GM18909 (cell line): Measurements from ENCODE around the gene ERGIC2.
A peak's percentile ranks its signal among the peaks of the same experiment; 100 is the strongest.

Experiments used
- ATAC-seq: cut with Tn5 transposase; IDR thresholded peaks from one replicate; pipeline ENCODE4 v1.9.1; 2021; ENCODE audit warnings: mild to moderate bottlenecking; ENCODE audit not compliant: unreplicated experiment, poor library complexity

Gene ERGIC2

DNA sequence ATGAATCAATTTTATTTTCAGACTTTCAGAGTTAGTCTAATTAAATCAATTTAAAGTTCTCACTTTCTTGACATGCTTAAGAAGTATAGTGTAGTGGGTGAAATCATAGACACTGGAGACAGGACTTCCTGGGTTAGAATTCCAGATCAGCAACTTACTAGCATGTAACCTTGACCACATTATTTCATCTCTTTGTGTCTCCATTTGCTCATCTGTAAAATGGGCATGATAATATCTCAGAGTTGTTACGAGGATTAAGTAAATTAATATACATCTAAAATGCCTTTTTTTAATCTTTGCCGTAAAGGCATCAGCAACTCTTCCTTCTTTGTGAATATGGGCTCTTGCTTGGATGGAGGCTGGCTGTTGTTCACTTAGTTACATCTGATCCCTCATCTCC lies 1.3 kb upstream of the ERGIC2 start:
- ATAC-seq, result no peak

GRCh38 chr12:29376118-29376517 lies 4.9 kb downstream of the ERGIC2 start:
- no peak for ATAC-seq

- ATAC-seq, result no peak
These were observed 6.1 kb downstream of the ERGIC2 start for GRCh38 chr12:29374913-29375312.

DNA sequence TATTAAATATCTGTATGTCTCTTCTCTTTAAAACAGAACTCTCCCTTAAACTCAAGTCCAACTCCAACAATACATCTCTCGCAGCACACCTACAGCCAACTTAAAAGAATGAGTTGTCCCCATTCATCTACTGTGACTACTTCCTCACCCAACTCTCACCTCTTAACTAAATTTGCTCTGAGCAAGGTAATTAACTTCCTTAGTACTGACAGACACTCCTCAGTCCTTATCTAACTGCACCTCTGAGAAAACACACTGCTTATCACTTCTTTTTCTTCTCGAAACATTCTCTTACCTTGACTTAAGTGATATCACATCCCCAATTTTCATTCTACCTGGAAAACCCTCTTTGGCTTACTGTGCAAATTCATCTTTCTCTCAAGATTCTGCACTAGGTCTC lies 7.0 kb downstream of the ERGIC2 start:
- no peak for ATAC-seq

DNA sequence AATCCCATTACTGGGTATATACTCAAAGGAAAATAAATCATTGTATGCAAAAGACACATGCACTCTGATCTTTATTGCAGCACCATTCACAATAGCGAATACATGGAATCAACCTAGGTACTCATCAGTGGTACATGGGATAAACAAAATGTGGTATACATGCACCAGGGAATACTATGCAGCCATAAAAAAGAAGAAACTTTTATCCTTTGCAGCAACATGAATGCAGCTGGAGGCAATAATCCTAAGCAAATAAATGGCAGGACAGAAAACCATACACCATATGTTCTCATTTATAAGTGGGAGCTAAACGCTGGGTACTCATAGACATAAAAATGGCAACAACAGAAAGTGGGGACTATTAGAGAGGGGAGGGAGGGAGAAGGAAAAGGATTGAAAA lies 15.9 kb downstream of the ERGIC2 start:
- no peak for ATAC-seq

GRCh38 chr12:29354954-29355353 lies 26.0 kb downstream of the ERGIC2 start:
- no peak for ATAC-seq

DNA sequence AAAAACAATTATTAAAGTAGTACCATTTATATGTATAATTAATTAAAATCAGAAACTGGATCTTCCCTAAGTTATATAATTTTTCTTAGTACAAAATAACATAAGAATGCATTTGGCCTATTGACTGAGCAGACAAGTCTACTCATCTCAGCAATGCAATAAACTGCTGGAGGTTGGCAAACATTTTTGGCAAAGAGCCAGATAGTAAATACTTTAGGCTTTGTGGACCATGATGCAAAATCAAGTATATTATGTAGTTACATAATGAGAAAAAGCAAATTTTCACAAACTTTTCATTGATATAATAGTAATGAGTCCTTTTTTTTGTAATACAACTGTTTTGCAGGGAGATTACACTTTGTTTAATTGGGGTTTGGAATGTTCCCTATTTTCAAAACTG lies 30.9 kb downstream of the ERGIC2 start:
- ATAC-seq, result no peak

DNA sequence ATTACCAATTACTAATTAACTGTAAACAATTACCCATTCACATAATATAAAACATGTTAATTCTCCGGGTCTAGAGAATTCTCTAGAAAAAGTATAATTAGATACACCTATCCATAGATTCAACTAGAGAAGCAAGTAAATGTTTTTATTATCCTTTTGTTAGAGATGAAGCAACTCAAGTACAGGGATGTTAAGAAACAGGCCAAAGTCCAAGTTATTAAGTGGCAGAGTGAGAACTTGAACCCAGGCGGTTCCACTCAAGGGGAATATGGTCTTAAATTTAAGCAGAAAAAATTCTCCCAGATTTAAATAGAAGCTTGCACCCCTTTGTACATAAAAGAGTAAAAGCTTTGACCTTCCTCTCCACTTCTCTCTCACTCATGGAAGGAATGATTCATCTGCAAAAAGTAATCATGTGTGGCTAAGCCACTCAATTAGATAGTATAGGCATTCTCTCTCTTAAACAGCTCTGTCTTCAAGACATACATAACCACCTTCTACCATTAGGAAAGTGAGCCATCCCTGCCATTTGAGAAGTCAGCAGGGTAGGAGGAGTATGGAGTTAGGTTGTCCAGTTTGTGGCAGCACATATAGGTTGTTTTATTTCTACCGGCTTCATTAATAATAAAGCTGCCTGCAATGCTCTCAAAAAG lies 34.1 kb downstream of the ERGIC2 start:
- no peak for ATAC-seq

DNA sequence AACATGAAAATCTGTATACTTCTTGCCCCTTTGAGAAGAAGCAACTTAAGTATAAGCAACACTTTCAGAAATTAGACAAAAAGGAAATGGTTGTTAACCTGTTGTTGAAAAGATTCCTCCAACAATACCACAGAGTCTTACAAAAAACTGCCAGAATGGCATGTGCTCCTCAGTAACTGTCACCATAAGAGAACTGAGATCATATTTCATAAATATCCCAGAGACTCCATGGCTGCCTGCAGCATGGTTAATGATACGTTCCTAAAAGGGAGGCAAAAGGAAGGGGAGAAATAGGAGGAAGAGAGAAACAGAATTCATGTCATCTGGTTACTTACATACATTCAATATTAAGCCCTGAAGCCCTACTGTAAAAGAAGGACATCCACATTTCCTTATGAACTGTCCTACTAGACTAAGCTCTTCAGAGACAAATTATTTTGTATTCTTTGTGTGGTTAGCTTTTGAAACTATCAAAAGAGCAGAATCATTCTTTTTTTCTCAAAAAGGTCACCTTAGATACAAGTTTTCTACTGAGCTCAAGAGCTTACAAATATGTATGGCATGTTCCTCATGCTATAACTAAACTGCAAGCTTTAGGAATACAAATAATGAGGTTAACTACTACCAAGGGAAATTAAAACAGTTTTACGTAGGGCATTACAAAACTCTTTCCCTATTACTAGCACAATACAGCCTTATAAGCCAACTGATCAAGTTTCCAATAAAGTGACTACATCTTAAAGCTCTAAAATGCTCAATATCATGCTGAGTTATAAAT lies 37.8 kb downstream of the ERGIC2 start:
- ATAC-seq, result no peak

GRCh38 chr12:29337325-29337724 lies 43.6 kb downstream of the ERGIC2 start:
- no peak for ATAC-seq

DNA sequence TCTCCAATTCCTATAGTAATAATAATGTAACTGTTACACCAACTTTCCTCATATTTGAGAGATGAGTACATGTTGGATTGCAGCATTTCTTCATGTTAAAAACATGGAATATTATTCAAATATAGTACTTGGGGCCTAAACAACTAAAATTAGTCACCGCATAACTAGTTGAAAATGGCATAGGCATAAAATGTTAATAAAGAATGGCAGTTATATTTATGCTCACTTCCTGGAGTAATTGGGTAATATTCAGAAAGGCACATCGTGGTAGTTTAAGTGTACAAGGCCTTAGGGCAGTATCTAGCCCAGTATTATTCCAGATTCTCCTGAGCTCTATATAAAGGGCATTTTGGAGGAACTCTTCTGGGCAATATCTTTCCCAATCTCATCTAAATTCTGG lies 46.0 kb downstream of the ERGIC2 start:
- no peak for ATAC-seq

GRCh38 chr12:29333178-29333577 lies 47.8 kb downstream of the ERGIC2 start:
- ATAC-seq, result no peak

GRCh38 chr12:29329411-29329810 lies 51.6 kb downstream of the ERGIC2 start:
- no peak for ATAC-seq

DNA sequence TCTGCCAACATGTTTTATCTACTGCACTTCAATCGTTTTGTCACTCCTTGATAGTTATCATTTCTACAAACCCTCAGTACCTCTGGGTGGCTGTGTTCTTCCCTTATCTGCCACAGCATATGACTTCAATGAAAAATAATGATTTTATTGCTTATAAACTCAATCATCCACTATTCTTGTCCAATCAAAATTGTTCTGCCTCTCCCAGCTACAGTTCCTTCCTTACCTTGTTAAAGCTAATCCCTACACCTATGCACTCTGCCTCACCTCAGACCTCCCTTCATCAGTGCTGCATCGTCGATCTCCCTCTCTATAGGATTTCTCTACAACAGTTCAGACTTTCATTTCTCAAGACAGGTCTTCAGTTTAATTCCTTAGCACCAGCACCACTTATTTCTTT lies 58.8 kb downstream of the ERGIC2 start:
- no peak for ATAC-seq

- ATAC-seq, result no peak
These were observed 60.5 kb downstream of the ERGIC2 start for GRCh38 chr12:29320295-29321085.

DNA sequence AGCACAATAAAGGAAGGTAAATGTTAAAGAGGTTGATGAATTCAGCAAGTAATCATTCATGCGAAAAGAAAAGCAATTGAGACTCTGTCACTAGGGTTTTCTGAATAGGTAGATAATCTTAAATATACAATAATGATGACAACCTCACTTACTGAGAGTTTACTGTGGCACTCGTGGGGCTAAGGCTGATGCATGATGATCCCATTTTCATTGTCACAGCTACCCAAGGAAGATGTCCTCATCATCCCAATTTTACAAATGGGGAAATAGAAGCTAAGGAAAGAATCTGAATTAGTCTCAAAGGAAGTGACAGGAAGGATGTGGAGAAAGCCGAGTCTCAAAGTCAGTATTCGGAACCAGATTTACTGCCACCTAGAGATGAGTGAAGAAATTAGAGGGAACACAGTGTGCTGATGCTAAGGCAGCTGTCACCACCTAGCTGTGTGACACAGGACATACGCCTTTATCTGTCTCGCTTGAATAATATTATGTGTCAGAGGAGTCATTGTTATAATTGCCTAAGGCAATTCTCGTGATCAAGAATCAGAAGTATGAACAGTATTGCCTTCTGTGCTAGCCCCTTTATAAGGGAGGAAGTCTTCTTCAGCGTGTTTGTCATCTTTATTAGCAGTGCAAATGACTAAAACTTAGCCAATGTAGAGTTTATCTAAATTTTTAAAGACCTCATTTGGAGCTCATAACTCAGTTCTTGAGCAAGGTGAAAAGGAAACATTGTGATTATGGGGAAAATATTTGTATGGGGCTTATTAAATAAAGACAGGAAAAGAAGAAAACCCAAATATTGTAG lies 63.2 kb downstream of the ERGIC2 start:
- ATAC-seq, result peak; percentile 100

GRCh38 chr12:29316752-29317151 lies 64.2 kb downstream of the ERGIC2 start:
- no peak for ATAC-seq

- no peak for ATAC-seq
These were observed 66.6 kb downstream of the ERGIC2 start for GRCh38 chr12:29314416-29314815.

DNA sequence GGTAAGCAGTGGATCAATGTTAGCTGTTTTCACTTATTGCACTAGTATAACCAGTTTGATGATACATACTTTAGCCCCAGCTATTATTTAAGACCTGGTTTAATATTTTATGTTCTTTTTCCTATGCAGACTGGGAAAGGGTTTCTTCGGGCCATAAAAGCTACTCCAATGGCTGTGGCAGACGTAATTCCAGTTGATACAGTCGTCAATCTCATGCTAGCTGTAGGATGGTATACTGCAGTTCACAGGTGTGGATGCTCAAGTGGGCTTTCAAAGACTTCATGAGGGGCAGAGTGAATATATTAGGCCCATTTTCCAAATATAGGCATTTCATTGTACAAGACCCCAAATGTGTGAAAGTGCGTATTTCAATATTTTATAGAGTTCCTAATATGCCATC lies 70.1 kb downstream of the ERGIC2 start:
- ATAC-seq, result no peak

GRCh38 chr12:29309320-29309902 lies 71.6 kb downstream of the ERGIC2 start:
- ATAC-seq, result no peak
